ENCODE data around the gene CTRB1. TPM values are rescaled to one million over a fixed set of nuclear protein-coding genes. Genes with fewer than 3 reads are reported as not detected.

The CTRB1 gene
- total and polyA plus RNA-seq, 2 donors (not counting 3 experiments of a cell fraction or from before 2014, with no cell fraction given) = not detected

DNA sequence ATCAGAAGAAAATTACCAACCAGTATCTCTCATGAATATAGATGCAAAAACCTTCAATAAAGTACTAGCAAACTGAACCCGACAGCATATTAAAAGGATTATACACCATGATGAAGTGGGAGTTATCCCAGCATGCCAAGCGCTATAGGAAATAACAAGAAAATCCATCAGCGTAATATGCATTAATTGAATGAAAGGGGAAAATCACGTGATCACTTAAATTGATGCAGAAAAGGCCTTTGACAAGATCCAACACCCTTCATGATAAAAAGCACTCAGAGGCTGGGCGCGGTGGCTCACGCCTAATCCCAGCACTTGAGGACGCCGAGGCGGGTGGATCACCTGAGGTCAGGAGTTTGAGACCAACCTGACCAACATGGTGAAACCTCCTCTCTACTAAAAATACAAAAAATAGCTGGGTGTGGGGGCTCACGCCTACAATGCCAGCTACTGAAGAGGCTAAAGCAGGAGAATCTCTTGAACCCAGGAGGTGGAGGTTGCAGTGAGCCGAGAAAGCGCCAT is 16.7 kb upstream of the CTRB1 start:
- BruUV-seq (replicated peaks) = no TSS peak
- H3K4me1 ChIP-seq (ENCODE audit: control insufficient read depth, extremely low read depth, insufficient read depth, low read length) = peaks cover 4% of the 10 kb centered on the region
- TF ChIP-seq JUN (IDR thresholded peaks at IDR 0.05; ENCODE audit: borderline replicate concordance, insufficient read depth, insufficient read length, low read depth) = no peak
- no peak for TF ChIP-seq MYC (IDR thresholded peaks at IDR 0.05; ENCODE audit: low read depth, low read length)
- TF ChIP-seq, protein P1, sequence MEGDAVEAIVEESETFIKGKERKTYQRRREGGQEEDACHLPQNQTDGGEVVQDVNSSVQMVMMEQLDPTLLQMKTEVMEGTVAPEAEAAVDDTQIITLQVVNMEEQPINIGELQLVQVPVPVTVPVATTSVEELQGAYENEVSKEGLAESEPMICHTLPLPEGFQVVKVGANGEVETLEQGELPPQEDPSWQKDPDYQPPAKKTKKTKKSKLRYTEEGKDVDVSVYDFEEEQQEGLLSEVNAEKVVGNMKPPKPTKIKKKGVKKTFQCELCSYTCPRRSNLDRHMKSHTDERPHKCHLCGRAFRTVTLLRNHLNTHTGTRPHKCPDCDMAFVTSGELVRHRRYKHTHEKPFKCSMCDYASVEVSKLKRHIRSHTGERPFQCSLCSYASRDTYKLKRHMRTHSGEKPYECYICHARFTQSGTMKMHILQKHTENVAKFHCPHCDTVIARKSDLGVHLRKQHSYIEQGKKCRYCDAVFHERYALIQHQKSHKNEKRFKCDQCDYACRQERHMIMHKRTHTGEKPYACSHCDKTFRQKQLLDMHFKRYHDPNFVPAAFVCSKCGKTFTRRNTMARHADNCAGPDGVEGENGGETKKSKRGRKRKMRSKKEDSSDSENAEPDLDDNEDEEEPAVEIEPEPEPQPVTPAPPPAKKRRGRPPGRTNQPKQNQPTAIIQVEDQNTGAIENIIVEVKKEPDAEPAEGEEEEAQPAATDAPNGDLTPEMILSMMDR (IDR thresholded peaks at IDR 0.05; ENCODE audit: extremely low read depth in 1 of 2, insufficient read depth in 1 of 2, low read depth in 1 of 2, low read length in 2 of 2) = no peak
- TF ChIP-seq FOS (IDR thresholded peaks at IDR 0.05; ENCODE audit: borderline replicate concordance, insufficient read depth, low read length) = no peak
- no peak for TF ChIP-seq GATA2 (IDR thresholded peaks at IDR 0.05; ENCODE audit: insufficient read depth, insufficient read length, low read depth, low read length)
- no peak for TF ChIP-seq POLR2A (IDR thresholded peaks at IDR 0.05; ENCODE audit: low read depth, low read length)
- no peak for TF ChIP-seq POLR2AphosphoS5 (IDR thresholded peaks at IDR 0.05; ENCODE audit: insufficient read depth, low read depth, low read length)
- TF ChIP-seq EZH2 (IDR thresholded peaks at IDR 0.05; ENCODE audit: borderline replicate concordance, low read depth, low read length, severe bottlenecking) = no peak
- TF ChIP-seq, protein P2, sequence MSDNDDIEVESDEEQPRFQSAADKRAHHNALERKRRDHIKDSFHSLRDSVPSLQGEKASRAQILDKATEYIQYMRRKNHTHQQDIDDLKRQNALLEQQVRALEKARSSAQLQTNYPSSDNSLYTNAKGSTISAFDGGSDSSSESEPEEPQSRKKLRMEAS (IDR thresholded peaks at IDR 0.05; ENCODE audit: insufficient read depth, insufficient read length) = no peak
- FAIRE-seq = no peak
- no peaks in the 10 kb centered on the region for H3K36me3 ChIP-seq (ENCODE audit: control insufficient read depth in 2 of 2, extremely low read depth in 1 of 2, insufficient read depth in 2 of 2, low read length in 2 of 2)
- H3K27ac ChIP-seq (ENCODE audit: insufficient read depth, low read depth, low read length) = no peak overlapping the region
- no peaks in the 10 kb centered on the region for H4K20me1 ChIP-seq (replicated peaks; ENCODE audit: control insufficient read depth, extremely low read depth, insufficient read depth, low read length)
- no peak overlapping the region for H3K4me2 ChIP-seq (ENCODE audit: insufficient read depth, low read length)
- H3K79me2 ChIP-seq (ENCODE audit: control insufficient read depth, insufficient read depth, low read length) = no peaks in the 10 kb centered on the region
- H3K9ac ChIP-seq (replicated peaks; ENCODE audit: extremely low read depth, insufficient read depth, low read length) = no peak overlapping the region
- no peaks in the 10 kb centered on the region for H3K9me3 ChIP-seq (replicated peaks; ENCODE audit: control insufficient read depth, insufficient read depth, low read length)
- DNase-seq (ENCODE audit: low read depth, low spot score) = no peak
- H2AFZ ChIP-seq (ENCODE audit: low read depth, low read length) = no peak overlapping the region
- intact Hi-C loops (cut with micrococcal nuclease) = no loop called here
- ChIA-PET POLR2A (interaction anchor here (0.6 kb wide), 1 partner anchor 79 kb away, joined by 3 read pairs; no protein-coding TSS in a partner anchor), CTCF (interaction anchor here (1.0 to 7.9 kb wide), 3 partner anchors 201 to 371 kb away, joined by 3 to 186 read pairs (median 3); no protein-coding TSS in a partner anchor)
- dilution Hi-C loops (cut with MboI; ENCODE audit: extremely low pct_ligation_motif_present, low sequenced_read_pairs) = no loop called here
- H3K4me3 ChIP-seq (replicated peaks in 1 of 3; ENCODE audit: insufficient read depth in 1 of 3, low read depth in 1 of 3, low read length in 3 of 3) = no peak overlapping the region
- H3K27me3 ChIP-seq (ENCODE audit: control insufficient read depth in 2 of 2, insufficient read depth in 2 of 2, low read length in 2 of 2) = peaks cover 5 to 7% of the 10 kb centered on the region in 2 experiments
- no peaks in the 10 kb centered on the region for H3K9me1 ChIP-seq (replicated peaks; ENCODE audit: control insufficient read depth, extremely low read depth, insufficient read depth, low read length)

All from endothelial cell of umbilical vein (primary cell).